Lower lobe of right lung (tissue), 2 donors: Measurements from ENCODE around the gene EGFLAM. TPM values are rescaled to one million over a fixed set of nuclear protein-coding genes. Genes with fewer than 3 reads are reported as not detected.

Experiments
- ATAC-seq, 2 donors: fragments of 200-7000 bp; cut with Tn5 transposase; one replicate each; pipeline ENCODE4 v1.9.1; 2020 to 2022; ENCODE audit warnings: mild to moderate bottlenecking in 2 of 2, moderate library complexity in 2 of 2
- DNase-seq: peaks from one replicate; pipeline ENCODE4 v3.0.0-alpha.2; 2020
- H3K27ac ChIP-seq: fragments of 200-600 bp; one replicate; pipeline ENCODE4 v1.8.0; 2022
- H3K27me3 ChIP-seq: fragments of 200-600 bp; one replicate; pipeline ENCODE4 v1.8.0; 2022; ENCODE audit warnings: low read depth
- H3K36me3 ChIP-seq: fragments of 200-600 bp; one replicate; pipeline ENCODE4 v1.8.0; 2022; ENCODE audit warnings: mild to moderate bottlenecking
- H3K4me1 ChIP-seq: fragments of 200-600 bp; one replicate; pipeline ENCODE4 v1.8.0; 2022
- H3K4me3 ChIP-seq: fragments of 200-600 bp; one replicate; pipeline ENCODE4 v1.8.0; 2022; ENCODE audit warnings: mild to moderate bottlenecking
- H3K9me3 ChIP-seq: fragments of 200-600 bp; one replicate; pipeline ENCODE4 v1.8.0; 2022
- intact Hi-C: fragments of 100-400 bp; cut with DNase I; formaldehyde crosslinking; loops from one replicate; pipeline ENCODE4 v1.11.0; 2022
- total RNA-seq: library from RNA; stranded (reverse); fragmentation: NEBNext Ultra II Directional; extraction: Animal tissue kit (Norgen Biotek cat#: 25700); gene quantifications from one replicate; pipeline ENCODE4 v1.2.1, GENCODE V29; 2021
- TF ChIP-seq, protein P1 (sequence below): fragments of 200-600 bp; IDR thresholded peaks from one replicate; pipeline ENCODE4 v1.8.0; 2022; ENCODE audit warnings: antibody characterized with exemption, mild to moderate bottlenecking
- donor health status: DM: no; HTN: yes; CAD: no; lungs with severe emphysema.

The EGFLAM gene
- total RNA-seq, 1 donor from 2014 or later = 2.4 TPM

DNA sequence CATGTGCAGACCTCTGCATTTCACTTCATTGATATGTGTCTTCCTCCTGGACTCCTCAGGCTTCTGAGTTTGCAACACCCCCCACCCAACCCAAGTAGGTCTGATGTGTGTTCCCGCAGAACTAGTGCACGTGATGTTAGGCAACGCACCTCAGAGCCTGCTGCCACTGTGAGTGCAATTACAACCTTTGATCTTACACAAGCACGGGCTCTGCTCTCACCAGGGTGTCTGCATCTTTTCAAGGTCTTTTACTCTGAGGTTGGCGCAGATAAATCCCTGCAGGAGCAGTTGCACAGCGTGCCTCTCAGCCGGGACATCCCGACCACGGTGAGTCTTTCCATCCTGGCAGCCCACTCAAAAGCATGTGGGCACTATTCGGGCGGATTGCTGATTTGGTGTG is 80.1 kb downstream of the EGFLAM start:
- ATAC-seq (no peak), DNase-seq (no peak)
- TF ChIP-seq, protein P1, sequence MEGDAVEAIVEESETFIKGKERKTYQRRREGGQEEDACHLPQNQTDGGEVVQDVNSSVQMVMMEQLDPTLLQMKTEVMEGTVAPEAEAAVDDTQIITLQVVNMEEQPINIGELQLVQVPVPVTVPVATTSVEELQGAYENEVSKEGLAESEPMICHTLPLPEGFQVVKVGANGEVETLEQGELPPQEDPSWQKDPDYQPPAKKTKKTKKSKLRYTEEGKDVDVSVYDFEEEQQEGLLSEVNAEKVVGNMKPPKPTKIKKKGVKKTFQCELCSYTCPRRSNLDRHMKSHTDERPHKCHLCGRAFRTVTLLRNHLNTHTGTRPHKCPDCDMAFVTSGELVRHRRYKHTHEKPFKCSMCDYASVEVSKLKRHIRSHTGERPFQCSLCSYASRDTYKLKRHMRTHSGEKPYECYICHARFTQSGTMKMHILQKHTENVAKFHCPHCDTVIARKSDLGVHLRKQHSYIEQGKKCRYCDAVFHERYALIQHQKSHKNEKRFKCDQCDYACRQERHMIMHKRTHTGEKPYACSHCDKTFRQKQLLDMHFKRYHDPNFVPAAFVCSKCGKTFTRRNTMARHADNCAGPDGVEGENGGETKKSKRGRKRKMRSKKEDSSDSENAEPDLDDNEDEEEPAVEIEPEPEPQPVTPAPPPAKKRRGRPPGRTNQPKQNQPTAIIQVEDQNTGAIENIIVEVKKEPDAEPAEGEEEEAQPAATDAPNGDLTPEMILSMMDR = no peak

GRCh38 chr5:38339446-38339845 is 81.1 kb downstream of the EGFLAM start:
- DNase-seq = no peak
- Histone ChIP-seq H3K4me1 (no peaks in the 10 kb centered on the region), H3K9me3 (no peaks in the 10 kb centered on the region), H3K4me3 (no peak overlapping the region), H3K36me3 (no peaks in the 10 kb centered on the region), H3K27me3 (peaks cover 3% of the 10 kb centered on the region), H3K27ac (no peak overlapping the region)
- no peak for ATAC-seq
- intact Hi-C loops = no loop called here
- TF ChIP-seq, protein P1 = no peak

More for the DNA sequence above, 80.1 kb downstream of the EGFLAM start:
- H3K4me3 ChIP-seq = no peak overlapping the region
- no peaks in the 10 kb centered on the region for H3K36me3 ChIP-seq
- no peak overlapping the region for H3K27ac ChIP-seq
- H3K4me1 ChIP-seq = no peaks in the 10 kb centered on the region
- peaks cover 3% of the 10 kb centered on the region for H3K27me3 ChIP-seq
- intact Hi-C loops = no loop called here
- no peaks in the 10 kb centered on the region for H3K9me3 ChIP-seq

GRCh38 chr5:38341056-38341455 is 82.7 kb downstream of the EGFLAM start:
- Histone ChIP-seq H3K27me3 (peaks cover 3% of the 10 kb centered on the region), H3K36me3 (no peaks in the 10 kb centered on the region), H3K9me3 (no peaks in the 10 kb centered on the region), H3K4me3 (no peak overlapping the region), H3K4me1 (no peaks in the 10 kb centered on the region), H3K27ac (no peak overlapping the region)
- TF ChIP-seq, protein P1 = no peak
- ATAC-seq (no peak), DNase-seq (no peak)
- intact Hi-C loops = no loop called here

- TF ChIP-seq, protein P1 = no peak
- intact Hi-C loops = no loop called here
- no peak for ATAC-seq
Measured at GRCh38 chr5:38341641-38342040, 83.3 kb downstream of the EGFLAM start.

DNA sequence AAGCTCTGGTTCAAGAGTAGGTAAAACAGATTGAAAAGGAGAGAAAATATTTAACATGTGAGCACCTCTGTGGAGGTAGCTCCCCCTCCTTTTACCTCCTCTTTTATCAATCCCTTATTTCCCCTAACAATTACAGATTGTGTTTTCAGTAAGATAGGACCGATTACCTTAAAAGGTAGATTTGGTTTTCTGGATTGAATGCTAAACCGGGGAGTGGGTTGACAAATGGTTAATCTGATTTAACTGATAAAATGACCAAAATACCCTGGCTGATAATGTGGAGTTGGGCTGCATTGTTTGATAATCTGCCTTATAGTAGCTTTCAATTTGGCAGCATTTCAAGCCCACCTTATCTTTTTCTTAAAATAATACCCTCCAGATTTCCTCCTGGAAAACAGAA is 83.9 kb downstream of the EGFLAM start:
- Histone ChIP-seq H3K9me3 (no peaks in the 10 kb centered on the region), H3K4me1 (no peaks in the 10 kb centered on the region)

More at GRCh38 chr5:38341641-38342040, 83.3 kb downstream of the EGFLAM start:
- Histone ChIP-seq H3K27me3 (peaks cover 3% of the 10 kb centered on the region), H3K4me3 (no peak overlapping the region), H3K9me3 (no peaks in the 10 kb centered on the region), H3K36me3 (no peaks in the 10 kb centered on the region), H3K4me1 (no peaks in the 10 kb centered on the region), H3K27ac (no peak overlapping the region)
- DNase-seq = no peak

More for the DNA sequence above, 83.9 kb downstream of the EGFLAM start:
- ATAC-seq (no peak), DNase-seq (no peak)
- H3K27me3 ChIP-seq = peaks cover 3% of the 10 kb centered on the region
- H3K27ac ChIP-seq = no peak overlapping the region
- no peak overlapping the region for H3K4me3 ChIP-seq
- intact Hi-C loops = no loop called here
- no peaks in the 10 kb centered on the region for H3K36me3 ChIP-seq
- TF ChIP-seq, protein P1 = no peak
